Heart left ventricle (tissue), 13 donors: ENCODE measurements around the gene KANSL1.
A peak's percentile ranks its signal among the peaks of the same experiment; 100 is the strongest.

Source experiments
- CTCF ChIP-seq, 12 donors: fragments of 200-600 bp; sonication (generic) in 4 of 12; IDR thresholded peaks; one replicate each; pipeline versions ENCODE4 v1.5.0 to v1.8.0; 2018 to 2022; ENCODE audit warnings: antibody characterized with exemption in 12 of 12, mild to moderate bottlenecking in 5 of 12
- POLR2A ChIP-seq, 2 donors: fragments of 450-650 bp; IDR thresholded peaks; one replicate each; pipeline ENCODE4 v1.6.1; 2017; ENCODE audit warnings: antibody characterized with exemption in 2 of 2, mild to moderate bottlenecking in 2 of 2, moderate library complexity in 2 of 2
- donor health status: ischemic (EF 13 %, LVEDD 7.1; RV severe dilation, severe dysfunction).
- donor health status: DM: no; HTN: yes; CAD: no.
- donor health status: DM: no; HTN: no; CAD: no.
- donor health status: ischemic (EF 25% LVEDD 6.9; RV normal size, moderate dysfunction).
- donor health status: ischemic (EF 25% LVEDD 5.7; RV mildly dilated, moderate dysfunction).
- donor health status: ischemic (EF 35%, LVEDD 5.7; RV mildly dilated, moderate dysfunction).
- donor health status: nonischemic (EF 11% LVEDD 7.7; RV severe dilation, severe dysfunction).
- donor health status: DM: yes; HTN: yes; CAD: no.
- donor health status: PGD.
- donor health status: ischemic (EF 29% LVEDD 5.4; RV normal size, mild dysfunction).
- donor health status: nonischemic (EF 23%, LVEDD 6.1; RV moderate dilation, normal function).

- TF ChIP-seq CTCF (IDR thresholded peaks at IDR 0.05) (peak in 2 of 12 donors; percentile 25 to 42), POLR2A (IDR thresholded peaks at IDR 0.05) (no peak)
Measured at GRCh38 chr17:46046957-46047356, 146.3 kb downstream of the KANSL1 start.
